Pons (tissue), 1 donor: Measurements from ENCODE around the gene FSCN2.
"Not testable (repeated sequence)": the region's sequence is repeated elsewhere in the genome, so short reads cannot be mapped to it uniquely, and the experiment has no call there.

Experiments used
- DNase-seq: peaks from one replicate; pipeline ENCODE4 v3.0.0-alpha.2; 2016; ENCODE audit warnings: low spot score

The FSCN2 gene

GRCh38 chr17:81526662-81527571 lies 1.3 kb upstream of the FSCN2 start:
- DNase-seq, result no peak

GRCh38 chr17:81528384-81528650 lies 140 bp downstream of the FSCN2 start:
- DNase-seq, result no peak

GRCh38 chr17:81528651-81529436 lies 667 bp downstream of the FSCN2 start:
- DNase-seq, result no peak

- DNase-seq, result no peak
Measured at GRCh38 chr17:81529437-81529803, 1.2 kb downstream of the FSCN2 start.

- not testable (repeated sequence) for DNase-seq
Measured at GRCh38 chr17:81531013-81531412, 2.8 kb downstream of the FSCN2 start.

- not testable (repeated sequence) for DNase-seq
Measured at GRCh38 chr17:81531998-81532404, 3.8 kb downstream of the FSCN2 start.

GRCh38 chr17:81532490-81533287 lies 4.5 kb downstream of the FSCN2 start:
- DNase-seq, result no peak

GRCh38 chr17:81533339-81534141 lies 5.4 kb downstream of the FSCN2 start:
- DNase-seq, result no peak

- no peak for DNase-seq
Measured at GRCh38 chr17:81534157-81535006, 6.2 kb downstream of the FSCN2 start.

GRCh38 chr17:81535007-81535328 lies 6.8 kb downstream of the FSCN2 start:
- DNase-seq, result no peak

GRCh38 chr17:81535480-81536298 lies 7.5 kb downstream of the FSCN2 start:
- no peak for DNase-seq

GRCh38 chr17:81536299-81537290 lies 8.4 kb downstream of the FSCN2 start:
- no peak for DNase-seq

- DNase-seq, result no peak
Measured at GRCh38 chr17:81537343-81537855, 9.2 kb downstream of the FSCN2 start.

- no peak for DNase-seq
Measured at GRCh38 chr17:81537856-81538555, 9.8 kb downstream of the FSCN2 start.

- DNase-seq, result no peak
Measured at GRCh38 chr17:81538651-81539570, 10.7 kb downstream of the FSCN2 start.

- DNase-seq, result no peak
Measured at GRCh38 chr17:81539571-81539900, 11.4 kb downstream of the FSCN2 start.
